GM12864 (cell line): ENCODE data around the gene NAPG.
"Not testable (repeated sequence)": the region's sequence is repeated elsewhere in the genome, so short reads cannot be mapped to it uniquely, and the experiment has no call there.

ENCODE experiments used
- DNase-seq: peaks from one replicate; pipeline ENCODE4 v3.0.0-alpha.2; 2011; ENCODE audit warnings: low read depth
- H3K4me3 ChIP-seq: 2 replicates; pipeline ENCODE4 v1.5.1; 2011; ENCODE audit warnings: mild to moderate bottlenecking, low read depth, low read length, control low read depth
- TF ChIP-seq, protein P1 (sequence below): IDR thresholded peaks from 2 replicates; pipeline ENCODE4 v1.5.1; 2011; ENCODE audit warnings: low read depth, mild to moderate bottlenecking, moderate library complexity, low read length, control low read depth, inconsistent platforms; ENCODE audit errors: missing control alignments

NAPG gene

DNA sequence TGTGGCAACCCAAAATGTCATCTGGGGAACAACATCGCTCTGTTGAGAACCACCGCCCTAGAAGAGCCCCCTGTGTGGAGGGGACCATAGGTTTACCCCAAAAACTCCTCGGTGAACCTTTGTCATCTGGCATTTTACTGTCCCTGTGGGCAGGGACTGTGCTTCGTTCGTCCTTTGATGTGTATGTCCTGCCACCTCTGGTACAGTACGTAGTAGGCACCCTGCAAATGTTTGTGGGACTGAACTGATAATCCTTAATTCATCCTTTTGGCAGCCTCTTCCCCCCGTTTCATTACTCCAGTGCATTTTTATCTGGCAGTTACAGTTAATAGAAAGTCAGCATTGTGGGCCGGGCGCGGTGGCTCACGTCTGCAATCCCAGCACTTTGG is 728 bp downstream of the NAPG start:
- TF ChIP-seq, protein P1, sequence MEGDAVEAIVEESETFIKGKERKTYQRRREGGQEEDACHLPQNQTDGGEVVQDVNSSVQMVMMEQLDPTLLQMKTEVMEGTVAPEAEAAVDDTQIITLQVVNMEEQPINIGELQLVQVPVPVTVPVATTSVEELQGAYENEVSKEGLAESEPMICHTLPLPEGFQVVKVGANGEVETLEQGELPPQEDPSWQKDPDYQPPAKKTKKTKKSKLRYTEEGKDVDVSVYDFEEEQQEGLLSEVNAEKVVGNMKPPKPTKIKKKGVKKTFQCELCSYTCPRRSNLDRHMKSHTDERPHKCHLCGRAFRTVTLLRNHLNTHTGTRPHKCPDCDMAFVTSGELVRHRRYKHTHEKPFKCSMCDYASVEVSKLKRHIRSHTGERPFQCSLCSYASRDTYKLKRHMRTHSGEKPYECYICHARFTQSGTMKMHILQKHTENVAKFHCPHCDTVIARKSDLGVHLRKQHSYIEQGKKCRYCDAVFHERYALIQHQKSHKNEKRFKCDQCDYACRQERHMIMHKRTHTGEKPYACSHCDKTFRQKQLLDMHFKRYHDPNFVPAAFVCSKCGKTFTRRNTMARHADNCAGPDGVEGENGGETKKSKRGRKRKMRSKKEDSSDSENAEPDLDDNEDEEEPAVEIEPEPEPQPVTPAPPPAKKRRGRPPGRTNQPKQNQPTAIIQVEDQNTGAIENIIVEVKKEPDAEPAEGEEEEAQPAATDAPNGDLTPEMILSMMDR = no peak
- DNase-seq = no peak
- H3K4me3 ChIP-seq = peak overlapping the region; percentile 78

DNA sequence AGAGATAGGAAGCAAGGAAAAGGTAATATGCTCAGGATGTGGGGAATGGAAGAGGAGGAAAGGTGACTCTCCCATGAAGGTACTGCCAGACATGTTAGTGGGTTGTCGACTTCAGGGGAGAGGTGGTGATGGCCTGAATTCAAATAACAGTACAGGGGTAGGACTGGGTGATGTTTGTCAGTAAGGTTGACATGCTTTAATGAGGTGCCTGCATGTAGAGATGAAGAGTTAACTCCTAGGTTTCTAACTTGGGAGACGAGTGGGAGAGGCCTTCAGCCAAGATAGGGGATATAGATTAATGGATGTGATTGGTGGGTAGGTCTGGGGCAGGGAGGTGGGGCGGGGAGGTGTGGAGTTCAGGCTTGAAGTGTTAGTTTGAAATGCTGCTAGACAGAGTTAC is 2.6 kb downstream of the NAPG start:
- TF ChIP-seq, protein P1 = no peak
- no peak for DNase-seq

DNA sequence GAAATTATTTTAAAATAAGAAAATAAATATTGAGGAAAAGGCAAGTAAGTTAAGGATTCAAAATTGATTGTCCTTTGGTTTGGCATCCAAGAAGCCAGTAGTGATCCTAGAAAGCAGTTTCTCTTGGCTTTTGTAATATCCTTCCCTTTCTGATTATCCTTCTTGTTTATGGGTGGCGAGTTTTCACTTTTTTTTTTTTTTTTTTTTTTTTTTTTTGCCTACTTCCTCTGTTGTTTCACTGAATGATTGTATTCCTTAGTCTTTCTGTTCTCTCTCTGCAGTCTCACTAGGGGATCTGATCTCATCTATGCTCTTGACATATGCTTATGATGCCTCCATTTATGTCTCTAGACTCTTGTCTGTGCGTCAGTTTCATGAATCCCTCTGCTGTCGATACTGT is 4.2 kb downstream of the NAPG start:
- no peak for DNase-seq
- peak overlapping the region; percentile 28; the same call in 1 of the 2 replicates for H3K4me3 ChIP-seq
- TF ChIP-seq, protein P1 = no peak

More for the DNA sequence above, 2.6 kb downstream of the NAPG start:
- H3K4me3 ChIP-seq = no peak overlapping the region

DNA sequence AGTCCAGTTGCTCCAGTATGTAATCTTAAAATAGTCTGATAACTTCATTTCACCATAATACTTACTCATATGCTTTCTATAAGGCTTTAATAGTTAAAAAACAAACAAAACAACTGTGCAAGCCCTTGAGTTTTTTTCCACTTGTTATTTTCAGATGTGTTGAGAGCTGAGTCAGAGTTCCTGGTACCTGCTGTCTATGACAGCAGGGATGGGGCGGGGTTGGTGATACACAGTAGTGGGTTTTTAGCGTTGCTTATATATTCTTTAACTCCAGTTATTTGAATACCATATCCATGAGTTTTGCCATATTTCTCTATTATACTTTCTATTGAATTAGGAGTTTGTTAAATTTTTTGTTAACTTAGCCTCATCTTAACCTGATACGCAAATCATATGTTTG is 5.0 kb downstream of the NAPG start:
- no peak for DNase-seq
- no peak overlapping the region for H3K4me3 ChIP-seq
- TF ChIP-seq, protein P1 = no peak

DNA sequence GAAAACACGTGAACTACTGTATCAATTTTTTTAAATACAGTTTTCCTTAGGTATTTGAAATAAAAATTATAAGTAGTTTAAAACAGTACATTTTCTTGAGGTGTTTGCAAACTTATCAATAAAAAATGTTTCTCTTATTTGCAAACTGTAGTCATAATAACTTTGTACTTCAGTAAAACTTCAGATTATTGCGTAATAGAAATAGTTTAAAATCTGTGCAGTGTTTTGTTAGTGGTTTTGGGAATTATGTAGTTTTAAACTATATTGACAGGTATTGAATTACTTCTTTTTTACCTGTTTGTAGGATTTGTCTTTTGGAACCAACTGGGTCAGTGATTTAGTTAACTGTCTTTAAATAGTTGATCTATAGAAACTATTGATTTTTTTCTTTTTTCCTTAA is 7.3 kb downstream of the NAPG start:
- H3K4me3 ChIP-seq = no peak overlapping the region
- TF ChIP-seq, protein P1 = no peak
- no peak for DNase-seq

DNA sequence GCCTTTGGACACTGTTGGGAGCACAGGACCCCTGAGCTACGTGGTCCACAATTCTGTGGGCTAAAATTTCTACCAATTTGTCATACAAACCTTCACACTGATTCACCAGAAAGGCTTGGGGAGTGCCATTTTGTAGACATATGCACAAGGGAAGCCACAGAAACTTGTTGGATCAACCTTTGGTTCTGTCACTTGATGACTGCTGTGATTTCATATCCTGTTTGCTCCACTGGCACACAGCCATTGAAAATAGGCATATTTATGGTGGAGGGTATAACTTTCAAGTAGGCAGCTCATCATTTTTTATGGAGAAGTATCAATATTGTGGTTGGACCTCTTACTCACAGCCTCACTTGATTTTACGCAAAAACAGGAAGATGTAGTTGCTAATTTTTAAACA is 10.5 kb downstream of the NAPG start:
- DNase-seq = no peak
- no peak overlapping the region for H3K4me3 ChIP-seq

DNA sequence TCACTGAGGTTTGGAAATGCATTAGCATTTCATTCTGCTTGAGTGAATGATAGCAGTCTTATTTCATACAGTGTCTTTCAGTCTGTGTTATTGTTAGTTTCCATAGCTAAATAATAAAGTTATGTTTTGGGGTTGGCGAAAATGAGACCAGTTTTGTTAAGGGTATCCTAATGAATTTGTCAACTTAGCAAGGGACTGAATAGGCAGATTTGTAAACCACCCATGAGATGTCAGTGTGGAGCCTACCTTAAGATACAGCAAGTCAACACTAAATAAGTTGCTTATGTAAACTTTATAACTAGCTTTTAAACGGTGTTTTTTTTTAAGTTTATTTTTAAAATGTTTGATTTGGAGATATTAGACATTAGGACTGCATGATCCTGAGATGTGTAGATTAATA is 11.9 kb downstream of the NAPG start:
- TF ChIP-seq, protein P1 = no peak
- no peak for DNase-seq
- no peak overlapping the region for H3K4me3 ChIP-seq

More for the DNA sequence above, 10.5 kb downstream of the NAPG start:
- TF ChIP-seq, protein P1 = no peak

DNA sequence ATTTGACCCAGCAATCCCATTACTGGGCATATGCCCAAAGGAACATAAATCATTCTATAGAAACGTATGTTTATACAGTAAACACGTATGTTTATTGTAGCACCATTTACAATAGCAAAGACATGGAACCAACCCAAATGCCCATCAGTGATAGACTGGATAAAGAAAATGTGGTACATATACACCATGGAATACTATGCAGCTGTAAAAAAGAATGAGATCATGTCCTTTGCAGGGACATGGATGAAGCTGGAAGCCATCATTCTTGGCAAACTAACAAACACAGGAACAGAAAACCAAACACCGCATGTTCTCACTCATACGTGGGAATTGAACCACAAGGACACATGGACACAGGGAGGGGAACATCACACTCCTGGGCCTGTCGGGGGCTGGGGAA is 13.3 kb downstream of the NAPG start:
- not testable (repeated sequence) for H3K4me3 ChIP-seq, DNase-seq
